Stimulated activated naive CD8-positive, alpha-beta T cell treated with anti-CD3 and anti-CD28 coated beads, Interleukin-15, Interleukin-2, amounts not matched to agents 100 U/mL and 50 U/mL, for 24 hours (primary cell): ENCODE data around the gene DMPK.
"Not testable (repeated sequence)": the region's sequence is repeated elsewhere in the genome, so short reads cannot be mapped to it uniquely, and the experiment has no call there.

Source experiments
- ATAC-seq: fragments of 150-1000 bp; cut with Tn5 transposase; one replicate; pipeline ENCODE4 v1.10.0; 2021
- DNase-seq: peaks from one replicate; pipeline ENCODE4 v3.0.0; 2021

DMPK gene

GRCh38 chr19:45768984-45769782, 13.1 kb downstream of the DMPK start, which contains the start of gene SIX5:
Gene SIX5, minus strand, starts transcription at chr19:45769252. Its CDS starts 408 bp downstream, at chr19:45768844.
- ATAC-seq (peak; percentile 66), DNase-seq (peak; percentile 98)

GRCh38 chr19:45768655-45768983, 13.7 kb downstream of the DMPK start:
- DNase-seq (no peak), ATAC-seq (no peak)

- DNase-seq, result peak; percentile 58
These were observed 14.2 kb downstream of the DMPK start for GRCh38 chr19:45767881-45768654.

GRCh38 chr19:45767410-45767880, 14.8 kb downstream of the DMPK start:
- ATAC-seq, result no peak
- DNase-seq, result no peak

More at GRCh38 chr19:45767881-45768654, 14.2 kb downstream of the DMPK start:
- no peak for ATAC-seq

- ATAC-seq, result no peak
- no peak for DNase-seq
These were observed 15.4 kb downstream of the DMPK start for GRCh38 chr19:45766869-45767346.

GRCh38 chr19:45766296-45766868, 15.9 kb downstream of the DMPK start:
- ATAC-seq (no peak), DNase-seq (no peak)

GRCh38 chr19:45765702-45766295, 16.5 kb downstream of the DMPK start:
- DNase-seq (no peak), ATAC-seq (no peak)

GRCh38 chr19:45764945-45765701, 17.2 kb downstream of the DMPK start:
- DNase-seq, result no peak
- ATAC-seq, result no peak

- no peak for DNase-seq
- no peak for ATAC-seq
These were observed 17.8 kb downstream of the DMPK start for GRCh38 chr19:45764475-45764874.

GRCh38 chr19:45763691-45764294, 18.5 kb downstream of the DMPK start:
- DNase-seq (no peak), ATAC-seq (no peak)

GRCh38 chr19:45762870-45763631, 19.2 kb downstream of the DMPK start:
- DNase-seq, result no peak
- no peak for ATAC-seq

- ATAC-seq, result no peak
- no peak for DNase-seq
These were observed 20.6 kb downstream of the DMPK start for GRCh38 chr19:45761714-45762113.

GRCh38 chr19:45758921-45759320, 23.4 kb downstream of the DMPK start:
- no peak for ATAC-seq

GRCh38 chr19:45757695-45758094, 24.6 kb downstream of the DMPK start:
- ATAC-seq (no peak), DNase-seq (no peak)

More at GRCh38 chr19:45758921-45759320, 23.4 kb downstream of the DMPK start:
- DNase-seq, result no peak

- ATAC-seq, result no peak
- no peak for DNase-seq
These were observed 28.0 kb downstream of the DMPK start for GRCh38 chr19:45754323-45754722.

- no peak for DNase-seq
- no peak for ATAC-seq
These were observed 28.7 kb downstream of the DMPK start for GRCh38 chr19:45753548-45753947.

- ATAC-seq (no peak), DNase-seq (no peak)
These were observed 29.7 kb downstream of the DMPK start for GRCh38 chr19:45752639-45753038.

GRCh38 chr19:45751483-45751882, 30.8 kb downstream of the DMPK start:
- not testable (repeated sequence) for DNase-seq, ATAC-seq

- ATAC-seq, result no peak
- DNase-seq, result no peak
These were observed 34.8 kb downstream of the DMPK start for GRCh38 chr19:45747513-45747912.

GRCh38 chr19:45746866-45747265, 35.4 kb downstream of the DMPK start:
- DNase-seq (no peak), ATAC-seq (no peak)
